HEK293 (cell line): ENCODE results near the gene PAK6.
A peak's percentile ranks its signal among the peaks of the same experiment; 100 is the strongest.

Experiments
- BCL11A ChIP-seq: fragments of 450-650 bp; formaldehyde crosslinking; IDR thresholded peaks from 2 replicates; pipeline ENCODE4 v1.5.1; 2016; ENCODE audit warnings: low read depth, missing biosample characterization, missing genetic modification characterization
- KLF10 ChIP-seq: fragments of 450-650 bp; IDR thresholded peaks from 2 replicates; pipeline ENCODE4 v1.5.1; 2018; ENCODE audit warnings: missing biosample characterization, mild to moderate bottlenecking, missing genetic modification characterization
- KLF8 ChIP-seq: fragments of 450-650 bp; formaldehyde crosslinking; IDR thresholded peaks from 2 replicates; pipeline ENCODE4 v1.5.1; 2016; ENCODE audit warnings: missing biosample characterization, missing genetic modification characterization
- MEIS1 ChIP-seq: sonication (generic); formaldehyde crosslinking; IDR thresholded peaks from 2 replicates; pipeline ENCODE4 v1.8.1; 2022; ENCODE audit warnings: missing genetic modification reagents, mild to moderate bottlenecking, borderline replicate concordance
- MZF1 ChIP-seq: fragments of 450-650 bp; formaldehyde crosslinking; IDR thresholded peaks from 2 replicates; pipeline ENCODE4 v1.5.1; 2017; ENCODE audit warnings: missing biosample characterization, missing genetic modification characterization, borderline replicate concordance
- RBAK ChIP-seq: fragments of 450-650 bp; formaldehyde crosslinking; IDR thresholded peaks from 2 replicates; pipeline ENCODE4 v1.5.1; 2016; ENCODE audit warnings: missing biosample characterization, missing genetic modification characterization
- SCRT1 ChIP-seq: fragments of 450-650 bp; formaldehyde crosslinking; IDR thresholded peaks from 2 replicates; pipeline ENCODE4 v1.5.1; 2016; ENCODE audit warnings: missing biosample characterization, missing genetic modification characterization, borderline replicate concordance
- SP3 ChIP-seq: fragments of 450-650 bp; formaldehyde crosslinking; IDR thresholded peaks from 2 replicates; pipeline ENCODE4 v1.5.1; 2016; ENCODE audit warnings: missing biosample characterization, missing genetic modification characterization
- WT1 ChIP-seq: fragments of 450-650 bp; formaldehyde crosslinking; IDR thresholded peaks from 2 replicates; pipeline ENCODE4 v1.5.1; 2016; ENCODE audit warnings: missing biosample characterization, missing genetic modification characterization
- ZBTB17 ChIP-seq: fragments of 450-650 bp; formaldehyde crosslinking; IDR thresholded peaks from 2 replicates; pipeline ENCODE4 v1.5.1; 2016; ENCODE audit warnings: missing biosample characterization, missing genetic modification characterization
- ZBTB20 ChIP-seq: fragments of 450-650 bp; formaldehyde crosslinking; IDR thresholded peaks from 2 replicates; pipeline ENCODE4 v1.5.1; 2016; ENCODE audit warnings: missing biosample characterization, missing genetic modification characterization
- ZEB2 ChIP-seq: fragments of 450-650 bp; formaldehyde crosslinking; IDR thresholded peaks from 2 replicates; pipeline ENCODE4 v1.5.1; 2016; ENCODE audit warnings: missing biosample characterization, missing genetic modification characterization
- ZFP69B ChIP-seq: fragments of 450-650 bp; formaldehyde crosslinking; IDR thresholded peaks from 2 replicates; pipeline ENCODE4 v1.5.1; 2016; ENCODE audit warnings: missing biosample characterization, missing genetic modification characterization
- ZIC2 ChIP-seq: fragments of 450-650 bp; formaldehyde crosslinking; IDR thresholded peaks from 2 replicates; pipeline ENCODE4 v1.5.1; 2016; ENCODE audit warnings: missing biosample characterization, missing genetic modification characterization
- ZNF341 ChIP-seq: fragments of 450-650 bp; formaldehyde crosslinking; IDR thresholded peaks from 2 replicates; pipeline ENCODE4; 2016; ENCODE audit warnings: low read depth, missing biosample characterization, missing genetic modification characterization
- ZNF354C ChIP-seq: fragments of 450-650 bp; formaldehyde crosslinking; IDR thresholded peaks from 2 replicates; pipeline ENCODE4 v1.5.1; 2016; ENCODE audit warnings: missing biosample characterization, missing genetic modification characterization, low read depth, borderline replicate concordance
- ZNF596 ChIP-seq: fragments of 450-650 bp; IDR thresholded peaks from 2 replicates; pipeline ENCODE4 v1.5.0; 2018; ENCODE audit warnings: missing biosample characterization, mild to moderate bottlenecking, missing genetic modification characterization, moderate library complexity
- ZNF629 ChIP-seq: fragments of 450-650 bp; formaldehyde crosslinking; IDR thresholded peaks from 2 replicates; pipeline ENCODE4 v1.5.1; 2017; ENCODE audit warnings: missing biosample characterization, missing genetic modification characterization
- ZNF76 ChIP-seq: fragments of 450-650 bp; formaldehyde crosslinking; IDR thresholded peaks from 2 replicates; pipeline ENCODE4; 2016; ENCODE audit warnings: low read depth, missing biosample characterization, missing genetic modification characterization, borderline replicate concordance
- ZNF843 ChIP-seq: fragments of 450-650 bp; formaldehyde crosslinking; IDR thresholded peaks from 2 replicates; pipeline ENCODE4 v1.5.1; 2016; ENCODE audit warnings: missing biosample characterization, missing genetic modification characterization
- ZSCAN23 ChIP-seq: fragments of 450-650 bp; formaldehyde crosslinking; IDR thresholded peaks from 2 replicates; pipeline ENCODE4 v1.5.1; 2016; ENCODE audit warnings: missing biosample characterization, missing genetic modification characterization
- TF ChIP-seq, protein P1 (sequence below): fragments of 450-650 bp; formaldehyde crosslinking; IDR thresholded peaks from 2 replicates; pipeline ENCODE4 v1.5.1; 2016; ENCODE audit warnings: missing biosample characterization, missing genetic modification characterization
- TF ChIP-seq, protein P2 (sequence below): fragments of 450-650 bp; formaldehyde crosslinking; IDR thresholded peaks from 2 replicates; pipeline ENCODE4 v1.5.1; 2017; ENCODE audit warnings: missing biosample characterization, missing genetic modification characterization
- TF ChIP-seq, protein P3 (sequence below): fragments of 450-650 bp; formaldehyde crosslinking; IDR thresholded peaks from 2 replicates; pipeline ENCODE4 v1.5.1; 2017; ENCODE audit warnings: missing biosample characterization, missing genetic modification characterization
- TF ChIP-seq, protein P4 (sequence below): fragments of 450-650 bp; formaldehyde crosslinking; IDR thresholded peaks from 2 replicates; pipeline ENCODE4 v1.5.1; 2016; ENCODE audit warnings: missing biosample characterization, missing genetic modification characterization
- TF ChIP-seq, protein P5 (sequence below): fragments of 450-650 bp; formaldehyde crosslinking; IDR thresholded peaks from 2 replicates; pipeline ENCODE4 v1.5.1; 2016; ENCODE audit warnings: missing biosample characterization, missing genetic modification characterization
- TF ChIP-seq, protein P6 (sequence below): fragments of 450-650 bp; formaldehyde crosslinking; IDR thresholded peaks from 2 replicates; pipeline ENCODE4 v1.5.1; 2016; ENCODE audit warnings: missing biosample characterization, missing genetic modification characterization, borderline replicate concordance
- TF ChIP-seq, protein P7 (sequence below): fragments of 450-650 bp; formaldehyde crosslinking; IDR thresholded peaks from 2 replicates; pipeline ENCODE4 v1.5.1; 2016; ENCODE audit warnings: missing biosample characterization, missing genetic modification characterization

The PAK6 gene

DNA sequence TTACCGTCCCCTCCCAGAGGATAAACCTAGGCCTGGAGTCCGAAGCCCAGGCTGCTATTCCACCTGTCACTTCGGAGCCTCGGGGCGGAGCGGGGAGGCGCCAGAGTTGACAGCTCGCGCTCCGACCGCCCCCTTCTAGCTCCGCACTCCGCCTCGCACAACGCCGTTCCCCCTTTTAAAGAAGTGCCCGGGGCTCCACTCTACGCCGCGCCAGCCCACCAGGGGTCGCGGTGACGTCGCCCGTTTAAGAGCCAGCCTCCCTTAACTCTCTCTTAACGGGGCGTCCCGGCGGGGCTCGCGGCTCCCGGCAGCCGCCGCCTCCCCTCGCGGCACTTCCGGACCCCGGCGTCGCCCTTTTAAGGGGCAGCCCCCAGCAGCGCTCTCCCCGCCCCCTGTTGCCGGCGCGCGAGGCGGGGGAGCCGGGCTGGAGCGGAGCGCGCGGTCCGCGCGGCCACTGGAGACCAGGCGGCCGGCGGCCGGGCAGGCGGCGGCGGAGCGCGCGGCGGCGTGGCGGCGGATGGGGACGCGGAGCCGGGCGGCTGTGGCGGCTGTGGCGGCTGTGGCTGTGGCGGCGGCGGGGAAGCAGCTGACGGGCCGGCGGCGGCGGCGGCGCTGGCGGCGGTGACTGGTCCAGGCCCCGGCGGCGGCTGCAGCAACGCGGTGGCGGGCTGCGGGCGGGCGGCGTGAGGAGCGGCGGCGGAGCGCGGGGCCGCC, 84.5 kb downstream of the PAK6 start, which contains the start of gene INAFM2 (continued):
- peak; percentile 56; the same call in 1 of the 2 replicates for TF ChIP-seq ZBTB20 (tag by site-specific recombination)
- TF ChIP-seq, protein P1, sequence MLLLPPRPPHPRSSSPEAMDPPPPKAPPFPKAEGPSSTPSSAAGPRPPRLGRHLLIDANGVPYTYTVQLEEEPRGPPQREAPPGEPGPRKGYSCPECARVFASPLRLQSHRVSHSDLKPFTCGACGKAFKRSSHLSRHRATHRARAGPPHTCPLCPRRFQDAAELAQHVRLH: no peak
- TF ChIP-seq, protein P2, sequence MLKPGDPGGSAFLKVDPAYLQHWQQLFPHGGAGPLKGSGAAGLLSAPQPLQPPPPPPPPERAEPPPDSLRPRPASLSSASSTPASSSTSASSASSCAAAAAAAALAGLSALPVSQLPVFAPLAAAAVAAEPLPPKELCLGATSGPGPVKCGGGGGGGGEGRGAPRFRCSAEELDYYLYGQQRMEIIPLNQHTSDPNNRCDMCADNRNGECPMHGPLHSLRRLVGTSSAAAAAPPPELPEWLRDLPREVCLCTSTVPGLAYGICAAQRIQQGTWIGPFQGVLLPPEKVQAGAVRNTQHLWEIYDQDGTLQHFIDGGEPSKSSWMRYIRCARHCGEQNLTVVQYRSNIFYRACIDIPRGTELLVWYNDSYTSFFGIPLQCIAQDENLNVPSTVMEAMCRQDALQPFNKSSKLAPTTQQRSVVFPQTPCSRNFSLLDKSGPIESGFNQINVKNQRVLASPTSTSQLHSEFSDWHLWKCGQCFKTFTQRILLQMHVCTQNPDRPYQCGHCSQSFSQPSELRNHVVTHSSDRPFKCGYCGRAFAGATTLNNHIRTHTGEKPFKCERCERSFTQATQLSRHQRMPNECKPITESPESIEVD (tag by site-specific recombination): no peak
- TF ChIP-seq, protein P3, sequence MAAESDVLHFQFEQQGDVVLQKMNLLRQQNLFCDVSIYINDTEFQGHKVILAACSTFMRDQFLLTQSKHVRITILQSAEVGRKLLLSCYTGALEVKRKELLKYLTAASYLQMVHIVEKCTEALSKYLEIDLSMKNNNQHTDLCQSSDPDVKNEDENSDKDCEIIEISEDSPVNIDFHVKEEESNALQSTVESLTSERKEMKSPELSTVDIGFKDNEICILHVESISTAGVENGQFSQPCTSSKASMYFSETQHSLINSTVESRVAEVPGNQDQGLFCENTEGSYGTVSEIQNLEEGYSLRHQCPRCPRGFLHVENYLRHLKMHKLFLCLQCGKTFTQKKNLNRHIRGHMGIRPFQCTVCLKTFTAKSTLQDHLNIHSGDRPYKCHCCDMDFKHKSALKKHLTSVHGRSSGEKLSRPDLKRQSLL (tag by site-specific recombination): 0 out of 2 replicates have a peak, but pooled peaks have one; percentile 40
- TF ChIP-seq, protein P4, sequence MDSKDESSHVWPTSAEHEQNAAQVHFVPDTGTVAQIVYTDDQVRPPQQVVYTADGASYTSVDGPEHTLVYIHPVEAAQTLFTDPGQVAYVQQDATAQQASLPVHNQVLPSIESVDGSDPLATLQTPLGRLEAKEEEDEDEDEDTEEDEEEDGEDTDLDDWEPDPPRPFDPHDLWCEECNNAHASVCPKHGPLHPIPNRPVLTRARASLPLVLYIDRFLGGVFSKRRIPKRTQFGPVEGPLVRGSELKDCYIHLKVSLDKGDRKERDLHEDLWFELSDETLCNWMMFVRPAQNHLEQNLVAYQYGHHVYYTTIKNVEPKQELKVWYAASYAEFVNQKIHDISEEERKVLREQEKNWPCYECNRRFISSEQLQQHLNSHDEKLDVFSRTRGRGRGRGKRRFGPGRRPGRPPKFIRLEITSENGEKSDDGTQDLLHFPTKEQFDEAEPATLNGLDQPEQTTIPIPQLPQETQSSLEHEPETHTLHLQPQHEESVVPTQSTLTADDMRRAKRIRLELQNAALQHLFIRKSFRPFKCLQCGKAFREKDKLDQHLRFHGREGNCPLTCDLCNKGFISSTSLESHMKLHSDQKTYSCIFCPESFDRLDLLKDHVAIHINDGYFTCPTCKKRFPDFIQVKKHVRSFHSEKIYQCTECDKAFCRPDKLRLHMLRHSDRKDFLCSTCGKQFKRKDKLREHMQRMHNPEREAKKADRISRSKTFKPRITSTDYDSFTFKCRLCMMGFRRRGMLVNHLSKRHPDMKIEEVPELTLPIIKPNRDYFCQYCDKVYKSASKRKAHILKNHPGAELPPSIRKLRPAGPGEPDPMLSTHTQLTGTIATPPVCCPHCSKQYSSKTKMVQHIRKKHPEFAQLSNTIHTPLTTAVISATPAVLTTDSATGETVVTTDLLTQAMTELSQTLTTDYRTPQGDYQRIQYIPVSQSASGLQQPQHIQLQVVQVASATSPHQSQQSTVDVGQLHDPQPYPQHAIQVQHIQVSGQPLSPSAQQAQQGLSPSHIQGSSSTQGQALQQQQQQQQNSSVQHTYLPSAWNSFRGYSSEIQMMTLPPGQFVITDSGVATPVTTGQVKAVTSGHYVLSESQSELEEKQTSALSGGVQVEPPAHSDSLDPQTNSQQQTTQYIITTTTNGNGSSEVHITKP (tag by site-specific recombination): peak; percentile 70; the same call in 1 of the 2 replicates
- peak; percentile 100 for TF ChIP-seq ZFP69B (tag by site-specific recombination)
- peak; percentile 78 for TF ChIP-seq ZNF629 (tag by site-specific recombination)
- TF ChIP-seq RBAK (tag by site-specific recombination): no peak
- no peak for TF ChIP-seq ZSCAN23 (tag by site-specific recombination)
- peak; percentile 85 for TF ChIP-seq ZNF596 (tag by site-specific recombination)
- peak; percentile 67; the same call in 1 of the 2 replicates for TF ChIP-seq ZEB2 (tag by site-specific recombination)
- no peak for TF ChIP-seq ZNF354C (tag by site-specific recombination)
- peak; percentile 76; the same call in 1 of the 2 replicates for TF ChIP-seq KLF8 (tag by site-specific recombination)
- 0 out of 2 replicates have a peak, but pooled peaks have one; percentile 36 for TF ChIP-seq SCRT1 (tag by site-specific recombination)
- peak; percentile 97 for TF ChIP-seq ZNF341
- no peak for TF ChIP-seq BCL11A (tag by site-specific recombination)
- TF ChIP-seq, protein P5, sequence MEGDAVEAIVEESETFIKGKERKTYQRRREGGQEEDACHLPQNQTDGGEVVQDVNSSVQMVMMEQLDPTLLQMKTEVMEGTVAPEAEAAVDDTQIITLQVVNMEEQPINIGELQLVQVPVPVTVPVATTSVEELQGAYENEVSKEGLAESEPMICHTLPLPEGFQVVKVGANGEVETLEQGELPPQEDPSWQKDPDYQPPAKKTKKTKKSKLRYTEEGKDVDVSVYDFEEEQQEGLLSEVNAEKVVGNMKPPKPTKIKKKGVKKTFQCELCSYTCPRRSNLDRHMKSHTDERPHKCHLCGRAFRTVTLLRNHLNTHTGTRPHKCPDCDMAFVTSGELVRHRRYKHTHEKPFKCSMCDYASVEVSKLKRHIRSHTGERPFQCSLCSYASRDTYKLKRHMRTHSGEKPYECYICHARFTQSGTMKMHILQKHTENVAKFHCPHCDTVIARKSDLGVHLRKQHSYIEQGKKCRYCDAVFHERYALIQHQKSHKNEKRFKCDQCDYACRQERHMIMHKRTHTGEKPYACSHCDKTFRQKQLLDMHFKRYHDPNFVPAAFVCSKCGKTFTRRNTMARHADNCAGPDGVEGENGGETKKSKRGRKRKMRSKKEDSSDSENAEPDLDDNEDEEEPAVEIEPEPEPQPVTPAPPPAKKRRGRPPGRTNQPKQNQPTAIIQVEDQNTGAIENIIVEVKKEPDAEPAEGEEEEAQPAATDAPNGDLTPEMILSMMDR (tag by site-specific recombination): peak; percentile 89
- TF ChIP-seq ZBTB17 (tag by site-specific recombination): peak; percentile 62
- peak; percentile 83 for TF ChIP-seq ZIC2 (tag by site-specific recombination)
- TF ChIP-seq ZNF843 (tag by site-specific recombination): peak; percentile 45; the same call in 1 of the 2 replicates
- no peak for TF ChIP-seq MEIS1 (CRISPR knock-in tag)
- peak; percentile 55; the same call in 1 of the 2 replicates for TF ChIP-seq KLF10 (tag by site-specific recombination)
- TF ChIP-seq MZF1 (tag by site-specific recombination): peak; percentile 64; the same call in 1 of the 2 replicates
- TF ChIP-seq, protein P6, sequence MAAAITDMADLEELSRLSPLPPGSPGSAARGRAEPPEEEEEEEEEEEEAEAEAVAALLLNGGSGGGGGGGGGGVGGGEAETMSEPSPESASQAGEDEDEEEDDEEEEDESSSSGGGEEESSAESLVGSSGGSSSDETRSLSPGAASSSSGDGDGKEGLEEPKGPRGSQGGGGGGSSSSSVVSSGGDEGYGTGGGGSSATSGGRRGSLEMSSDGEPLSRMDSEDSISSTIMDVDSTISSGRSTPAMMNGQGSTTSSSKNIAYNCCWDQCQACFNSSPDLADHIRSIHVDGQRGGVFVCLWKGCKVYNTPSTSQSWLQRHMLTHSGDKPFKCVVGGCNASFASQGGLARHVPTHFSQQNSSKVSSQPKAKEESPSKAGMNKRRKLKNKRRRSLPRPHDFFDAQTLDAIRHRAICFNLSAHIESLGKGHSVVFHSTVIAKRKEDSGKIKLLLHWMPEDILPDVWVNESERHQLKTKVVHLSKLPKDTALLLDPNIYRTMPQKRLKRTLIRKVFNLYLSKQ (tag by site-specific recombination): no peak
- peak; percentile 73; the same call in 1 of the 2 replicates for TF ChIP-seq ZNF76 (tag by site-specific recombination)
- peak; percentile 90 for TF ChIP-seq WT1
- peak; percentile 74 for TF ChIP-seq SP3 (tag by site-specific recombination)
- TF ChIP-seq, protein P7, sequence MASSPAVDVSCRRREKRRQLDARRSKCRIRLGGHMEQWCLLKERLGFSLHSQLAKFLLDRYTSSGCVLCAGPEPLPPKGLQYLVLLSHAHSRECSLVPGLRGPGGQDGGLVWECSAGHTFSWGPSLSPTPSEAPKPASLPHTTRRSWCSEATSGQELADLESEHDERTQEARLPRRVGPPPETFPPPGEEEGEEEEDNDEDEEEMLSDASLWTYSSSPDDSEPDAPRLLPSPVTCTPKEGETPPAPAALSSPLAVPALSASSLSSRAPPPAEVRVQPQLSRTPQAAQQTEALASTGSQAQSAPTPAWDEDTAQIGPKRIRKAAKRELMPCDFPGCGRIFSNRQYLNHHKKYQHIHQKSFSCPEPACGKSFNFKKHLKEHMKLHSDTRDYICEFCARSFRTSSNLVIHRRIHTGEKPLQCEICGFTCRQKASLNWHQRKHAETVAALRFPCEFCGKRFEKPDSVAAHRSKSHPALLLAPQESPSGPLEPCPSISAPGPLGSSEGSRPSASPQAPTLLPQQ (tag by site-specific recombination): peak; percentile 100
